SU-DHL-6 (cell line): ENCODE measurements around the gene IL5RA.

Source experiments
- H2AFZ ChIP-seq: fragments of 200-600 bp; sonication (generic); 2 replicates; pipeline ENCODE4 v1.6.1; 2014; ENCODE audit warnings: low read depth, mild to moderate bottlenecking, moderate library complexity, mixed read lengths, antibody characterized with exemption, low read length; ENCODE audit not compliant: severe bottlenecking
- H3F3A ChIP-seq: fragments of 200-600 bp; shearing (Covaris generic); 2 replicates; pipeline ENCODE4 v1.6.0; 2016; ENCODE audit warnings: antibody characterized with exemption, mild to moderate bottlenecking; ENCODE audit not compliant: insufficient read depth
- H3K27ac ChIP-seq: fragments of 200-600 bp; sonication (generic); 2 replicates; pipeline ENCODE4 v1.5.1; 2016; ENCODE audit warnings: low read depth, mild to moderate bottlenecking, low read length, moderate library complexity, mixed read lengths
- H3K27me3 ChIP-seq: fragments of 200-600 bp; sonication (generic), shearing (Covaris generic); 2 replicates; pipeline ENCODE4 v1.6.0; 2014; ENCODE audit warnings: mild to moderate bottlenecking, low read length
- H3K36me3 ChIP-seq: fragments of 200-600 bp; sonication (generic); 2 replicates; pipeline ENCODE4 v1.6.1; 2014; ENCODE audit warnings: mild to moderate bottlenecking, low read length, mixed read lengths
- H3K4me2 ChIP-seq: fragments of 300-600, 200-600 bp; shearing (Covaris generic), sonication (generic); 2 replicates; pipeline ENCODE4 v1.6.0; 2014; ENCODE audit warnings: low read length, low read depth, mild to moderate bottlenecking; ENCODE audit not compliant: poor library complexity, severe bottlenecking
- H3K4me3 ChIP-seq: fragments of 200-600 bp; sonication (generic); 2 replicates; pipeline ENCODE4 v1.5.1; 2014; ENCODE audit warnings: antibody characterized with exemption, low read length, mild to moderate bottlenecking, mixed read lengths; ENCODE audit not compliant: insufficient read depth, poor library complexity, severe bottlenecking
- H3K79me2 ChIP-seq: fragments of 200-600 bp; sonication (generic); 2 replicates; pipeline ENCODE4 v1.6.1; 2014; ENCODE audit warnings: mild to moderate bottlenecking, low read length, moderate library complexity; ENCODE audit not compliant: insufficient read depth
- H3K9ac ChIP-seq: fragments of 200-600 bp; sonication (generic); 2 replicates; pipeline ENCODE4 v1.7.0; 2014; ENCODE audit warnings: mild to moderate bottlenecking, low read length
- H3K9me2 ChIP-seq: fragments of 200-600 bp; sonication (generic); replicated peaks from 2 replicates; pipeline ENCODE4 v1.6.1; 2014; ENCODE audit warnings: low read length; ENCODE audit not compliant: insufficient read depth
- H3K9me3 ChIP-seq: fragments of 200-600 bp; sonication (generic); 2 replicates; pipeline ENCODE4 v1.6.1; 2014; ENCODE audit warnings: low read length, mixed read lengths; ENCODE audit not compliant: insufficient read depth
- H4K20me1 ChIP-seq: fragments of 200-600 bp; sonication (generic); 2 replicates; pipeline ENCODE4 v1.6.1; 2014; ENCODE audit warnings: low read depth, mild to moderate bottlenecking, antibody characterized with exemption, low read length, moderate library complexity, mixed read lengths
- CTCF ChIP-seq: fragments of 200-600 bp; sonication (generic); IDR thresholded peaks from one replicate; pipeline ENCODE4 v1.5.1; 2017; ENCODE audit warnings: antibody characterized with exemption, mild to moderate bottlenecking, low read length, moderate library complexity; ENCODE audit not compliant: insufficient read depth, poor library complexity, severe bottlenecking
- EZH2phosphoT487 ChIP-seq: fragments of 200-600 bp; sonication (generic), shearing (Covaris generic); conservative IDR thresholded peaks from 2 replicates; pipeline ENCODE4 v1.6.1; 2018; ENCODE audit warnings: mild to moderate bottlenecking, antibody characterized with exemption, low read length, moderate library complexity, mixed read lengths

Gene IL5RA

GRCh38 chr3:3125977-3126376, 15.8 kb upstream of the IL5RA start:
- H2AFZ ChIP-seq: peak overlapping the region; percentile 92
- H3K4me2 ChIP-seq: peak overlapping the region; percentile 94
- no peaks in the 10 kb centered on the region for H3K27me3 ChIP-seq
- H3K27ac ChIP-seq: peak overlapping the region; percentile 42; the same call in 1 of the 2 replicates
- peaks cover 40% of the 10 kb centered on the region for H3K79me2 ChIP-seq
- H3F3A ChIP-seq: peaks cover 4% of the 10 kb centered on the region; the same call in 1 of the 2 replicates
- TF ChIP-seq EZH2phosphoT487 (no peak), CTCF (no peak)
- no peaks in the 10 kb centered on the region for H3K9me2 ChIP-seq
- H3K9me3 ChIP-seq: no peaks in the 10 kb centered on the region
- H3K9ac ChIP-seq: peak overlapping the region; percentile 95
- no peaks in the 10 kb centered on the region for H4K20me1 ChIP-seq
- peak overlapping the region; percentile 61 for H3K4me3 ChIP-seq
- peaks cover 21% of the 10 kb centered on the region for H3K36me3 ChIP-seq

GRCh38 chr3:3119393-3119851, 9.2 kb upstream of the IL5RA start:
- no peak for TF ChIP-seq CTCF
- TF ChIP-seq EZH2phosphoT487: no peak
- Histone ChIP-seq H3K9ac (no peak overlapping the region), H3K4me3 (no peak overlapping the region), H3K27ac (no peak overlapping the region), H2AFZ (no peak overlapping the region), H3K9me2 (no peaks in the 10 kb centered on the region), H3K36me3 (no peaks in the 10 kb centered on the region), H3F3A (no peaks in the 10 kb centered on the region), H3K9me3 (no peaks in the 10 kb centered on the region), H3K79me2 (no peaks in the 10 kb centered on the region), H3K4me2 (no peak overlapping the region), H4K20me1 (no peaks in the 10 kb centered on the region), H3K27me3 (no peaks in the 10 kb centered on the region)

- no peaks in the 10 kb centered on the region for H3K36me3 ChIP-seq
- no peaks in the 10 kb centered on the region for H4K20me1 ChIP-seq
- no peak overlapping the region for H2AFZ ChIP-seq
- no peaks in the 10 kb centered on the region for H3K9me2 ChIP-seq
- H3K4me2 ChIP-seq: no peak overlapping the region
- H3K27me3 ChIP-seq: no peaks in the 10 kb centered on the region
- no peak overlapping the region for H3K4me3 ChIP-seq
- no peak overlapping the region for H3K9ac ChIP-seq
- no peaks in the 10 kb centered on the region for H3K79me2 ChIP-seq
- TF ChIP-seq CTCF: no peak
- H3F3A ChIP-seq: no peaks in the 10 kb centered on the region
- no peaks in the 10 kb centered on the region for H3K9me3 ChIP-seq
- H3K27ac ChIP-seq: no peak overlapping the region
Observed at GRCh38 chr3:3117651-3118050, 7.5 kb upstream of the IL5RA start.
